LNCAP (cell line): ENCODE results near the gene RFPL3.
"Not testable (repeated sequence)": the region's sequence is repeated elsewhere in the genome, so short reads cannot be mapped to it uniquely, and the experiment has no call there.

Experiments
- CTCF ChIP-seq: fragments of 450-650 bp; IDR thresholded peaks from 2 replicates; pipeline ENCODE4 v1.5.1; 2017; ENCODE audit warnings: mild to moderate bottlenecking

RFPL3 gene

GRCh38 chr22:32357567-32357966 lies at the start of gene RFPL3:
RFPL3 (plus strand) TSS chr22:32357867; CDS start chr22:32358072, 205 bp downstream.
- not testable (repeated sequence) for TF ChIP-seq CTCF

- no peak for TF ChIP-seq CTCF
Measured at GRCh38 chr22:32308191-32308590, 49.5 kb upstream of the RFPL3 start.

- TF ChIP-seq CTCF = no peak
Measured at GRCh38 chr22:32308934-32309333, 48.7 kb upstream of the RFPL3 start.

- no peak for TF ChIP-seq CTCF
Measured at GRCh38 chr22:32309585-32310251, 47.9 kb upstream of the RFPL3 start.

- no peak for TF ChIP-seq CTCF
Measured at GRCh38 chr22:32310777-32311176, 46.9 kb upstream of the RFPL3 start.

- no peak for TF ChIP-seq CTCF
Measured at GRCh38 chr22:32311551-32312071, 46.1 kb upstream of the RFPL3 start.

GRCh38 chr22:32312748-32313147 lies 44.9 kb upstream of the RFPL3 start:
- TF ChIP-seq CTCF = no peak

- no peak for TF ChIP-seq CTCF
Measured at GRCh38 chr22:32313532-32313931, 44.1 kb upstream of the RFPL3 start.
